Ectodermal cell (in vitro differentiated cells): Measurements from ENCODE around the gene SLC49A3.
"Not testable (repeated sequence)": the region's sequence is repeated elsewhere in the genome, so short reads cannot be mapped to it uniquely, and the experiment has no call there.

ENCODE experiments used
- H3K27ac ChIP-seq: 2 replicates; pipeline ENCODE4 v1.7.0; 2013; ENCODE audit warnings: mild to moderate bottlenecking, low read depth, low read length; ENCODE audit not compliant: insufficient read depth, poor library complexity, severe bottlenecking
- H3K27me3 ChIP-seq: 2 replicates; pipeline ENCODE4 v1.7.0; 2013; ENCODE audit warnings: mild to moderate bottlenecking, low read length; ENCODE audit not compliant: insufficient read depth, control insufficient read depth, poor library complexity, severe bottlenecking
- H3K36me3 ChIP-seq: one replicate; pipeline ENCODE4 v1.7.0; 2013; ENCODE audit warnings: low read length; ENCODE audit not compliant: control insufficient read depth, insufficient read depth
- H3K4me1 ChIP-seq: one replicate; pipeline ENCODE4 v1.7.0; 2013; ENCODE audit warnings: low read length; ENCODE audit not compliant: control insufficient read depth, insufficient read depth
- H3K4me3 ChIP-seq: 2 replicates; pipeline ENCODE4 v1.7.0; 2013; ENCODE audit warnings: low read depth, low read length, control low read depth; ENCODE audit not compliant: insufficient read depth
- H3K9me3 ChIP-seq: 2 replicates; pipeline ENCODE4 v1.7.0; 2013; ENCODE audit warnings: mild to moderate bottlenecking, low read length, moderate library complexity; ENCODE audit not compliant: control insufficient read depth
- WGBS, 2 experiments: methylation state at CpG; one replicate each; pipeline ENCODE4 v1.1.7; 2013; ENCODE audit warnings: missing lambda C conversion rate in 2 of 2; 5-methylcytosine and 5-hydroxymethylcytosine counted together

SLC49A3 gene

DNA sequence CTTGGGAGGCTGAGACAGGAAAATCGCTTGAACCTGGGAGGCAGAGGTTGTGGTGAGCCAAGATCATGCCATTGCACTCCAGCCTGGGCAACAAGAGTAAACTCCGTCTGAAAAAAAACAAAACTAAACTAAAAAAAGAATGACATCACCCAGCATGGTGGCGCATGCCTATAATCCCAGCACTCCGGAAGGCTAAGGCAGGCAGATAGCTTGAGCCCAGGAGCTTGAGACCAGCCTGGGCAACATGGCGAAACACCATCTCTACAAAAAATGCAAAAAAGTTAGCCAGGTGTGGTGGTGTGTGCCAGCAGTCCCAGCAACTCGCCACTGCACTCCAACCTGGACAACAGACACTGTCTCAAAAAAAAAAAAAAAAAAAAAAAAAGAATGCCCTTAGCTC, 46.6 kb downstream of the SLC49A3 start:
- not testable (repeated sequence) for H3K9me3 ChIP-seq, H3K36me3 ChIP-seq, H3K4me3 ChIP-seq, H3K27me3 ChIP-seq, H3K27ac ChIP-seq, H3K4me1 ChIP-seq
- WGBS, 2 experiments = 86 to 90% methylated on average over 5 of the region's 6 CpGs

DNA sequence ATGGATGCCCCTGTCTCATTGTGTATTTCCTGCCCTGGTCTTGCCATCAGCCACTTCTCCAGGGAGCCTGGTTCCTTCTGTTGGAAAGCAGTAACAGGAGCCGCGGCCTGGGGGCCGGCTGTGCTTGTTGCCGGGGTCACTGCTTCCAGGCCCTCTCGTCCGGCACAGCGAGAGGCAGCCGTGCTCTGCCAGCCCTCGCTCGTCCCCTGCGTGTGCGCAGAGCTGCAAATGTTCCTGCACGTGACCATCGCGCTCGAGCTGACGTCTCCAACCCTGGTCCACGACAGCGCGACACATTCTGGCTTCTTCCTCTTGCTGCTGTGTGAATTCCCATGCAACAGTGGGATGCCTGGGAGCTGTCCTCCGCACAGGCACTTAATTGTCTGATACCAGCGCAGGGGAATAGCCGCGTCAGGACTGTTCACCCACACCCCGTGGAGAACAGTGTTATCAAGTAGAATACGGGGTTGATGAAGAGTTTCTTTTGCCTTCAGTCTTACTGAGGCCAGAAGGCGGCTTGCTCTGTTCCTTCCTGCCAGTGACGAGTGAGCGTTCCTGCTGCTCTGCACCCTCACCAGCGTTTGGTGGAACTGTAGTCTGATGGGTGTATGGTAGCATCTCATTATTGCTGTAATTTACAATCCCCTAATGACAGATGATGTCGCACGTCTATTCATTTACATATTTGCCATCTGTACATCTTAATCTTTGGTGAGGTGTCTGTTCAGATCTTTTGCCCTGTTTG, 51.2 kb downstream of the SLC49A3 start:
- 92 to 93% methylated on average over 30 to 32 of the region's 32 CpGs for WGBS, 2 experiments
- Histone ChIP-seq H3K36me3 (no peaks in the 10 kb centered on the region), H3K4me3 (no peak overlapping the region), H3K4me1 (no peaks in the 10 kb centered on the region), H3K27ac (no peak overlapping the region), H3K9me3 (no peaks in the 10 kb centered on the region), H3K27me3 (no peaks in the 10 kb centered on the region)

DNA sequence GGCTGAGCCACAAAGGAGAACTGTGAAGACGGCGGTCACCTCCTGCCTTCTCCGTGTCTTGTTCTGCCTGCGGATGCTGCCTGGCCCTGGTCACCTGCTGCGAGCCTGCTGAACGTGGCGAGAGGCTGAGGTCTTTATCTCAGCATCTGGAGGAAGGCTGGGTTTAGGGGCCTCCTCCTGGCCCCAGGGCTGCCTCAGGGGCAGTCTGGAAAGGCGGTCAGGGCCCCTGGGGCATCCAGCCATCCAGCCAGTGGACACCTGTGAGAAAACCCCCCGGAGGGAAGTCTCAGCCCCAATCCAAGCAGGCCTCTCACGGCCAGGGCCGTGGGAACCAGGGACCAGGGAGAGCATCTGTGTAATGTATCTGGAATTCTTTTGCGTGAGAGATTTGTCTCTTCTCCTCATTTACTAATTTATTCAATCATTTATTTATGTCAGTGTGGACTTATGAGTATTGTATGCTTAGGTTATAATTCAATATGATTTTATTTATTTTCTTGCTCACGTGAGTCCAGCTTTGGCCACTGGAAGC, 52.3 kb downstream of the SLC49A3 start:
- no peaks in the 10 kb centered on the region for H3K4me1 ChIP-seq
- WGBS, 2 experiments = 90 to 92% methylated on average over 12 of the region's 13 CpGs
- H3K27me3 ChIP-seq = no peaks in the 10 kb centered on the region
- no peak overlapping the region for H3K4me3 ChIP-seq
- H3K27ac ChIP-seq = no peak overlapping the region
- no peaks in the 10 kb centered on the region for H3K36me3 ChIP-seq
- H3K9me3 ChIP-seq = no peaks in the 10 kb centered on the region

DNA sequence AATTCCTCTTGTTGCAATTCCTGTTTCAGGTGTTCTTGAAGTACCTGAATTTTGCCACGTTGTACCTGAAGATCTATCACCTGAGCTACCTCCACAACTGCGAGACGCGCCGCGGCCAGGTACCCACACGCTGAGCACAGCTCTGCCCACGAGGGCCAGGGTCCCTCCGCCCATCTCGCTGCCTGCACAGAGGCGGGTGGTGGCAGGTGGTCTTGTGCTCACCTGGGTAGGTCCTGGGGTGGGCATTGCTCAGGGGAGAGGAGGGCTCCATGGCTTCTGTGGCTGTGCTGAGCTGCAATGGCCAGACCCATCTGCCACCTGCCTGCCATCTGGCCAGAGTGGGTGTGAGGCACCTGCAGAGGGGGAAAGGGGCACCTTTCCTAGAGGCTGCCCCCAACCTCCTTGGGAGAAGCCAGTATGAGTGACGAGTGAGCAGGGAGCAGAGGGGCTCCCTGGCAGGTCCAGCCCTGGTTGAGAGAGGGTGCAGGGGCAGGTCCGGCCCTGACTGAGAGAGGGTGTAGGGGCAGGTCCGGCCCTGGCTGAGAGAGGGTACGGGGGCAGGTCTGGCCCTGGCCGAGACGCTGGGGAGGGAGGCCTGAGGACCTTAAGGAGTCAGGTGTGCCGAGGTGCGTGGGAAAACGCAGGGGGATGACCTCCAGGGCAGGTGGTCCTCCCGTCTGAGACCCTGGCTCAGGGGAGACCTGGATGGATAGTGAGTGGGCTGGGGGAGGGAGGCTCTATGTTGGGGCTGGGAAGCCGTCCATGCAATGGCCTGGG, 52.9 kb downstream of the SLC49A3 start:
- no peak overlapping the region for H3K27ac ChIP-seq

DNA sequence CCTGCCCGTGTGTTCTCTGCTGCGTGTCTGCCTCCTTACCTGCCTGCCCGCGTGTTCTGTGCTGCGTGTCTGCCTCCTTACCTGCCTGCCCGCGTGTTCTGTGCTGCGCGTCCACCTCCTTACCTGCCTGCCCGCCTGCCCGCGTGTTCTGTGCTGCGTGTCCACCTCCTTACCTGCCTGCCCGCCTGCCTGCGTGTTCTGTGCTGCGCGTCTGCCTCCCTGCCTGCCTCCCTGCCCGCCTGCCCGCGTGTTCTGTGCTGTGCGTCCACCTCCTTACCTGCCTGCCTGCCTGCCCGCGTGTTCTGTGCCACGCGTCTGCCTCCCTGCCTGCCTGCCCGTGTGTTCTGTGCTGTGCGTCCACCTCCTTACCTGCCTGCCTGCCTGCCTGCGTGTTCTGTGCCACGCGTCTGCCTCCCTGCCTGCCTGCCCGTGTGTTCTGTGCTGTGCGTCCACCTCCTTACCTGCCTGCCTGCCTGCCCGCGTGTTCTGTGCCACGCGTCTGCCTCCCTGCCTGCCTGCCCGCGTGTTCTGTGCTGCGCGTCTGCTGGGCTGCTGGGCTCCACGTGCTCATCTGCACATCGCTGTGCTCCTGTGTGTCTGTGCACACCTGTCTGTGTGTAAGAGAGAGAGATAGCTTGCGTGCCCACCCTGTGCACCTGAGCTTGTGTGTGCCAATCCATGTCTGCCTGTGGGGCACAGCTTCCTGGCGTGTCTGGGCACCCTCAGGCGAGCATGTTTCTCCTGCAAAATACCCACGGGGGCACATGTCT, 53.7 kb downstream of the SLC49A3 start:
- H3K4me1 ChIP-seq, H3K27me3 ChIP-seq, H3K4me3 ChIP-seq, H3K27ac ChIP-seq, H3K9me3 ChIP-seq, H3K36me3 ChIP-seq: not testable (repeated sequence)
- WGBS, 2 experiments = 93% methylated on average over 46 of the region's 46 CpGs

More for the DNA sequence above, 52.9 kb downstream of the SLC49A3 start:
- H3K4me1 ChIP-seq = no peaks in the 10 kb centered on the region
- WGBS, 2 experiments = 92 to 93% methylated on average over 22 of the region's 22 CpGs
- no peaks in the 10 kb centered on the region for H3K36me3 ChIP-seq
- no peaks in the 10 kb centered on the region for H3K9me3 ChIP-seq
- no peaks in the 10 kb centered on the region for H3K27me3 ChIP-seq
- no peak overlapping the region for H3K4me3 ChIP-seq

DNA sequence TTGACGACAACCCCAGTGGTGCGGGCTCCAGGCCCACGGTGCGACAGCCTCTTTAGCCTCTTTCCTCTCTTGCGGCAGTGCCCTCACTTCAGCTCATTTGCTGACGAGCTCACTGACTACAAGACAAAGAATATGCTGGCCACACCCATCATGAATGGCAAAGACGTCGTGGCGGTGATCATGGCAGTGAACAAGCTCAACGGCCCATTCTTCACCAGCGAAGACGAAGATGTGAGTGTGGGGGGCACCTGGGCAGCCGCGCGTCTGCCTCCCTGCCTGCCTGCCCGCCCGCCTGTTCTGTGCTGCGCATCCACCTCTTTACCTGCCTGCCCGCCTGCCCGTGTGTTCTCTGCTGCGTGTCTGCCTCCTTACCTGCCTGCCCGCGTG, 54.4 kb downstream of the SLC49A3 start:
- peaks cover 9% of the 10 kb centered on the region for H3K4me1 ChIP-seq
- H3K4me3 ChIP-seq = no peak overlapping the region
- H3K9me3 ChIP-seq = no peaks in the 10 kb centered on the region
- H3K27me3 ChIP-seq = no peaks in the 10 kb centered on the region
- H3K27ac ChIP-seq = no peak overlapping the region
- no peaks in the 10 kb centered on the region for H3K36me3 ChIP-seq
- WGBS, 2 experiments = 86 to 89% methylated on average over 23 of the region's 23 CpGs

DNA sequence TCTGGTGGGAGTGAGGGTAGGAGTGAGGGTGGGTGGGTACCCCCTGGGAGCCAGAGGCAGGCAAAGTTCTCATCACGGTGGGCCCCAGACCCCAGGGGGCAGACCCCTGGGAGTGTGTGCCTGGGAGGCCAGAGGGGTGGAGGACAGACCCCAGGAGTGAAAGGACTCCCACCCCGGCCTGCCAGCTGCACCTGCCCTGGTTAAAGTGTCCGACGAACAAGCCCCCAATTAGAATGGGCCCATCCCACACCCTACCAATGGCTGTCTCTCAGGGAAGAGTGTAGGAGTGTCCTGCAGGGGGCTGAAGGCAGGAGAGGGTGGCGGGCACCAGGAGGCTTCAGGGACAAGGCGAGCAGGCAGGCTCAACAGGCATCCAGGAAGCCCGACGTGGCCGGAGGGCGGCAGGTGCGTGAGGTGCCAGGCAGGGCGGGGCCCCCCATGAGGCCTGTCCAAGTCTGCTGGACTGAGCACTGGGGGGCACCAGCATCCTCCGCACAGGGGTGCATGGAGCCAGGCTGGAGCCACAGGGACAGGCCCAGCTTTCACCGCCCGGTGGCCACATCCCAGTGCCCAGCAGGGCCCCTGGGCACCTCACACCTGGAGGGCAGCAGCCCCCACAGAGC, 54.9 kb downstream of the SLC49A3 start:
- H3K36me3 ChIP-seq = no peaks in the 10 kb centered on the region
- H3K27ac ChIP-seq = no peak overlapping the region
- H3K4me1 ChIP-seq = peaks cover 9% of the 10 kb centered on the region
- no peak overlapping the region for H3K4me3 ChIP-seq
- no peaks in the 10 kb centered on the region for H3K9me3 ChIP-seq
- H3K27me3 ChIP-seq = no peaks in the 10 kb centered on the region
- 88 to 90% methylated on average over 15 of the region's 15 CpGs for WGBS, 2 experiments

DNA sequence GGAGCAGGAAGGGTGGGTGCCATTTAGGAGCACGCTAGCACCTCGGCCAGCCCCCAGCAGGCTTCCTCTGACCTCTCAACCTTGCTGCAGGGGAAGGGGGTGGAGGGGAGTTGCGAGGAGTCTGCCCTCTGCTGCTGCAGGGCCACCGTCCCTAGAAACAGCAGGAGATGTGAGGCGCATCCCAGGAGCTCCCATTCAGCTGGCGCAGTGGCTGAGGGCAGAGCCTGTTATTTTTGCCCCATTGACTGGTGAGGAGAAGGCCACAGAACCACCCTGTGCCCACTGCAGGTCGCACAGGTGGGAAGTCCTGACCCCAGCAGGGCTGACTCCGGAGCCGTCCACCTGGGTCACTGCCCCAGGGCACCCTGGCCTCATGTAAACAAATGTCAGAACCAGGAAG, 55.5 kb downstream of the SLC49A3 start:
- no peak overlapping the region for H3K27ac ChIP-seq
- no peaks in the 10 kb centered on the region for H3K9me3 ChIP-seq
- H3K36me3 ChIP-seq = no peaks in the 10 kb centered on the region
- WGBS, 2 experiments = 77 to 80% methylated on average over 9 of the region's 9 CpGs
- no peak overlapping the region for H3K4me3 ChIP-seq
- no peaks in the 10 kb centered on the region for H3K27me3 ChIP-seq
- peaks cover 9% of the 10 kb centered on the region for H3K4me1 ChIP-seq

DNA sequence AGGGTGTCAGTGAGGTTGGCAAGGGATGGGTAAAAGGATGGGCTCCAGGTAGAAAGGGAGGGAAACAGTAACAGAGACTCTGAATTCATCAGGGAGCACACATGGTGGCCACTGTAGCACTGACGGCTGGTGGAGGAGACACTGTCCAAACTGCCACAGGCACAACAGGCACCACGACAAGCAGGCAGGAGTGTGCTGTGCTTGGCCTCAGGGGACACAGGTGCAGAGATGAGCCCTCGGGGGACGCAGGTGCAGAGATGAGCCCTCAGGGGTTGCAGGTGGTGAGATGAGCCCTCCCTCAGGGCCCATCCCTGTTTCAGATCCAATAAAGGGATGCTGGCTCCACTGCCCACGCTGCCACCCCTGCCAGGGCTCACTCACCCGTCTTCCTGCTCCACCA, 56.0 kb downstream of the SLC49A3 start:
- Histone ChIP-seq H3K9me3 (no peaks in the 10 kb centered on the region), H3K4me1 (peaks cover 9% of the 10 kb centered on the region), H3K27me3 (no peaks in the 10 kb centered on the region), H3K27ac (no peak overlapping the region), H3K36me3 (no peaks in the 10 kb centered on the region), H3K4me3 (no peak overlapping the region)
- 93% methylated on average over 6 of the region's 6 CpGs for whole genome bisulfite sequencing, 2 experiments
